HepG2 (cell line): Measurements from ENCODE around the gene MFAP4. TPM values are rescaled to one million over a fixed set of nuclear protein-coding genes. Genes with fewer than 3 reads are reported as not detected.
A peak's percentile ranks its signal among the peaks of the same experiment; 100 is the strongest.

Source experiments
- ATAC-seq: fragments of 200-7000 bp; cut with Tn5 transposase; 3 replicates; pipeline ENCODE4 v1.9.1; 2020; ENCODE audit warnings: mild to moderate bottlenecking, moderate library complexity
- BruUV-seq: library from RNA; stranded (reverse); fragments of 400-500 nt; replicated peaks from 2 replicates; lab custom pipeline; 2021; lab: Mats Ljungman, UMichigan
- CTCF ChIA-PET: fragments of 300-600 bp; formaldehyde crosslinking; extraction: SDS; loops from one replicate; lab custom pipeline; 2021; ENCODE audit warnings: low total read pairs, inconsistent platforms, low intra/inter-chr PET ratio; lab: Yijun Ruan, JAX
- POLR2A ChIA-PET: fragments of 350-600 bp; sonication (Branson Sonifier 250); formaldehyde crosslinking; loops from one replicate; lab custom pipeline; 2020; ENCODE audit warnings: antibody characterized with exemption, inconsistent platforms; lab: Yijun Ruan, JAX
- DNase-seq: peaks from one replicate; pipeline ENCODE4 v3.0.0-alpha.2; 2015; ENCODE audit warnings: low spot score
- FAIRE-seq: peaks from 3 replicates; lab custom pipeline; 2011; peaks lifted over from hg19 to GRCh38; lab: Jason Lieb, UNC
- H2AFZ ChIP-seq: one replicate; pipeline ENCODE4 v1.6.1; 2011; ENCODE audit warnings: low read length, inconsistent platforms
- H3K27ac ChIP-seq: fragments of 300-600 bp; 3 replicates; pipeline ENCODE4 v1.8.0; 2011; ENCODE audit warnings: mixed run types, mild to moderate bottlenecking, mixed read lengths, low read length, inconsistent platforms; ENCODE audit not compliant: insufficient read depth; ENCODE audit errors: extremely low read length
- H3K27me3 ChIP-seq, 2 experiments: fragments of 200-600 bp in 1 of 2; 2 replicates in 1 of 2; 3 replicates in 1 of 2; pipeline versions ENCODE4 v1.6.0 to v1.8.0; 2011; ENCODE audit warnings: low read length in 2 of 2, mild to moderate bottlenecking in 2 of 2, moderate library complexity in 2 of 2, inconsistent platforms in 1 of 2; ENCODE audit not compliant: insufficient read depth in 2 of 2, control insufficient read depth in 1 of 2
- H3K36me3 ChIP-seq, 2 experiments: fragments of 200-600 bp in 1 of 2; replicated peaks in 1 of 2; 2 replicates in 1 of 2; 3 replicates in 1 of 2; pipeline versions ENCODE4 v1.5.1 to v1.8.0; 2011; ENCODE audit warnings: low read length in 2 of 2, inconsistent platforms in 1 of 2; ENCODE audit not compliant: insufficient read depth in 2 of 2, control insufficient read depth in 1 of 2
- H3K4me1 ChIP-seq: 2 replicates; pipeline ENCODE4 v1.5.1; 2012; ENCODE audit warnings: low read length, inconsistent platforms; ENCODE audit not compliant: insufficient read depth
- H3K4me2 ChIP-seq: 2 replicates; pipeline ENCODE4 v1.6.0; 2011; ENCODE audit warnings: low read depth, low read length, inconsistent platforms
- H3K4me3 ChIP-seq, 3 experiments: fragments of 200-600 bp in 1 of 3; sonication (generic), shearing (Covaris generic) in 1 of 3; replicated peaks in 1 of 3; 2 replicates each; pipeline ENCODE4 v1.5.1; 2011 to 2016; ENCODE audit warnings: low read length in 3 of 3, inconsistent platforms in 2 of 3, low read depth in 2 of 3, mild to moderate bottlenecking in 2 of 3, control low read depth in 1 of 3, mixed read lengths in 1 of 3; ENCODE audit not compliant: insufficient read depth in 1 of 3
- H3K79me2 ChIP-seq: one replicate; pipeline ENCODE4 v1.6.1; 2011; ENCODE audit warnings: low read length, inconsistent platforms; ENCODE audit not compliant: insufficient read depth
- H3K9ac ChIP-seq: 2 replicates; pipeline ENCODE4 v1.6.0; 2011; ENCODE audit warnings: mild to moderate bottlenecking, low read depth, low read length, inconsistent platforms; ENCODE audit not compliant: insufficient read depth
- H3K9me3 ChIP-seq: 2 replicates; pipeline ENCODE4 v1.5.1; 2012; ENCODE audit warnings: mild to moderate bottlenecking, low read length
- H4K20me1 ChIP-seq: 2 replicates; pipeline ENCODE4 v1.6.0; 2011; ENCODE audit warnings: inconsistent platforms, mild to moderate bottlenecking, low read length, moderate library complexity; ENCODE audit not compliant: insufficient read depth
- AGO2 ChIP-seq: fragments of 200-400 bp; formaldehyde crosslinking; optimal IDR thresholded peaks from 2 replicates; pipeline ENCODE3; 2017; ENCODE audit warnings: mild to moderate bottlenecking, low read depth, low read length, moderate library complexity
- CHD2 ChIP-seq: IDR thresholded peaks from 2 replicates; pipeline ENCODE4 v1.6.1; 2011; ENCODE audit warnings: low read depth, low read length, improper control_type of control experiment
- HES4 ChIP-seq: sonication (generic); formaldehyde crosslinking; IDR thresholded peaks from 2 replicates; pipeline ENCODE4 v1.9.0; 2021; ENCODE audit warnings: mild to moderate bottlenecking, missing genetic modification reagents, borderline replicate concordance
- KAT7 ChIP-seq: IDR thresholded peaks from 2 replicates; pipeline ENCODE4 v1.6.1; 2018; ENCODE audit warnings: borderline replicate concordance, missing compliant biosample characterization
- POGK ChIP-seq: sonication (generic); formaldehyde crosslinking; conservative IDR thresholded peaks from 2 replicates; pipeline ENCODE4 v1.8.0; 2022; ENCODE audit warnings: mild to moderate bottlenecking, moderate library complexity, missing genetic modification reagents
- SUZ12 ChIP-seq: fragments of 150-350 bp; IDR thresholded peaks from 2 replicates; pipeline ENCODE4 v1.6.1; 2014; ENCODE audit warnings: low read depth, low read length
- ZSCAN5A ChIP-seq: sonication (generic); formaldehyde crosslinking; IDR thresholded peaks from 2 replicates; pipeline ENCODE4 v1.8.0; 2022; ENCODE audit warnings: mild to moderate bottlenecking, missing genetic modification reagents, borderline replicate concordance
- WGBS: methylation state at CpG from one replicate; pipeline ENCODE4 v1.1.6; 2017; ENCODE audit warnings: low lambda C conversion rate; 5-methylcytosine and 5-hydroxymethylcytosine counted together
- in situ Hi-C: cut with HindIII; loops from 2 replicates; pipeline ENCODE4 v1.10.0; 2017; ENCODE audit warnings: low pct_unique_long_range_greater_than_20kb; ENCODE audit not compliant: extremely low pct_ligation_motif_present
- intact Hi-C: fragments of 100-400 bp; cut with micrococcal nuclease; formaldehyde crosslinking; loops from one replicate; pipeline ENCODE4 v1.10.0; 2022; ENCODE audit not compliant: unreplicated experiment
- polyA plus RNA-seq, 8 experiments: library from polyadenylated mRNA; depleted of rRNA in 3 of 8; stranded (reverse) in 7 of 8; unstranded in 1 of 8; fragments of >200 nt; fragmentation: Illumina TruSeq in 4 of 8; extraction: Trizol in 4 of 8; gene quantifications; 2 replicates each; pipeline versions ENCODE4 v1.2.1 to v1.2.3, GENCODE V29; 2011 to 2016; ENCODE audit warnings: low read depth in 4 of 8, missing spikeins in 1 of 8, mixed read lengths in 1 of 8; ENCODE audit not compliant: insufficient read depth in 1 of 8
- total RNA-seq, 5 experiments: library from RNA; depleted of rRNA; stranded (reverse); fragments of >200 nt; fragmentation: Illumina TruSeq; extraction: Trizol; gene quantifications; 2 replicates each; pipeline ENCODE4 v1.2.3, GENCODE V29; 2016; ENCODE audit warnings: low read depth in 1 of 5

MFAP4 gene
- total and polyA plus RNA-seq, 2 of the 13 experiments (the other 11 are each of a cell fraction or from before 2014, with no cell fraction given), result 0.08 TPM; not detected in 1

- Histone ChIP-seq H3K4me1 (peaks cover 44% of the 10 kb centered on the region), H3K27ac (no peak overlapping the region), H2AFZ (no peak overlapping the region), H3K4me3 (no peak overlapping the region), H3K4me2 (no peak overlapping the region), H3K9ac (no peak overlapping the region), H4K20me1 (no peaks in the 10 kb centered on the region), H3K27me3 (no peaks in the 10 kb centered on the region), H3K79me2 (no peaks in the 10 kb centered on the region), H3K36me3 (no peaks in the 10 kb centered on the region; a peak in 1 of 5 replicates), H3K9me3 (no peaks in the 10 kb centered on the region)
- FAIRE-seq (no peak), ATAC-seq (no peak), DNase-seq (no peak)
- BruUV-seq, result no TSS peak
- ChIA-PET POLR2A (no interaction called here), CTCF (no interaction called here)
- intact Hi-C loops (no loop called here), in situ Hi-C loops (no loop called here)
- TF ChIP-seq CHD2, result no peak
- no peak for TF ChIP-seq POGK (CRISPR knock-in tag)
- no peak for TF ChIP-seq KAT7
- no peak for TF ChIP-seq ZSCAN5A (CRISPR knock-in tag)
- TF ChIP-seq AGO2, result peak; percentile 4
- no peak for TF ChIP-seq SUZ12
- no peak for TF ChIP-seq HES4 (CRISPR knock-in tag)
- WGBS, result 90% methylated on average over 4 of the region's 6 CpGs
Measured at GRCh38 chr17:19334331-19334730, 52.7 kb downstream of the MFAP4 start.
